Keratinocyte (primary cell): ENCODE measurements around the gene TMA7. TPM values are rescaled to one million over a fixed set of nuclear protein-coding genes. Genes with fewer than 3 reads are reported as not detected.
A peak's percentile ranks its signal among the peaks of the same experiment; 100 is the strongest.

Experiments used
- DNase-seq: peaks from one replicate; pipeline ENCODE4 v3.0.0-alpha.2; 2011; ENCODE audit warnings: low read depth, missing footprints, low spot score
- FAIRE-seq: peaks from 2 replicates; lab custom pipeline; 2011; peaks lifted over from hg19 to GRCh38; lab: Jason Lieb, UNC
- H2AFZ ChIP-seq: 2 replicates; pipeline ENCODE4 v1.6.0; 2012; ENCODE audit warnings: low read length, control low read depth, inconsistent platforms; ENCODE audit not compliant: control insufficient read depth
- H3K27ac ChIP-seq: 2 replicates; pipeline ENCODE4 v1.5.1; 2011; ENCODE audit warnings: low read length; ENCODE audit not compliant: control insufficient read depth, insufficient read depth
- H3K27me3 ChIP-seq: 3 replicates; pipeline ENCODE4 v1.6.0; 2011; ENCODE audit warnings: low read length; ENCODE audit not compliant: control insufficient read depth, insufficient read depth; ENCODE audit errors: extremely low read depth
- H3K36me3 ChIP-seq, 2 experiments: 2 replicates in 1 of 2; 3 replicates in 1 of 2; pipeline ENCODE4 v1.5.1; 2011; ENCODE audit warnings: low read length in 2 of 2, mild to moderate bottlenecking in 1 of 2; ENCODE audit not compliant: control insufficient read depth in 2 of 2, insufficient read depth in 2 of 2; ENCODE audit errors: extremely low read depth in 1 of 2
- H3K4me1 ChIP-seq: 3 replicates; pipeline ENCODE4 v1.5.1; 2011; ENCODE audit warnings: low read length; ENCODE audit not compliant: control insufficient read depth, insufficient read depth; ENCODE audit errors: extremely low read depth
- H3K4me2 ChIP-seq: 3 replicates; pipeline ENCODE4 v1.6.0; 2011; ENCODE audit warnings: low read depth, low read length; ENCODE audit not compliant: control insufficient read depth, insufficient read depth; ENCODE audit errors: extremely low read depth
- H3K4me3 ChIP-seq, 3 experiments: fragments of 200-600 bp in 1 of 3; sonication (generic) in 1 of 3; 2 replicates in 2 of 3; 3 replicates in 1 of 3; pipeline ENCODE4 v1.5.1; 2011 to 2016; ENCODE audit warnings: low read length in 3 of 3, mild to moderate bottlenecking in 3 of 3, control low read depth in 2 of 3, inconsistent platforms in 1 of 3, low read depth in 1 of 3, mixed read lengths in 1 of 3, mixed run types in 1 of 3, moderate library complexity in 1 of 3; ENCODE audit not compliant: control insufficient read depth in 2 of 3, insufficient read depth in 2 of 3; ENCODE audit errors: extremely low read depth in 1 of 3
- H3K79me2 ChIP-seq: 2 replicates; pipeline ENCODE4 v1.6.0; 2012; ENCODE audit warnings: low read length; ENCODE audit not compliant: control insufficient read depth, insufficient read depth
- H3K9ac ChIP-seq: 3 replicates; pipeline ENCODE4 v1.6.0; 2011; ENCODE audit warnings: low read length; ENCODE audit not compliant: control insufficient read depth, insufficient read depth; ENCODE audit errors: extremely low read depth
- H3K9me1 ChIP-seq: 3 replicates; pipeline ENCODE4 v1.6.0; 2011; ENCODE audit warnings: low read length; ENCODE audit not compliant: control insufficient read depth, insufficient read depth; ENCODE audit errors: extremely low read depth
- H3K9me3 ChIP-seq: 2 replicates; pipeline ENCODE4 v1.5.1; 2012; ENCODE audit warnings: low read depth, low read length; ENCODE audit not compliant: control insufficient read depth
- H4K20me1 ChIP-seq: 3 replicates; pipeline ENCODE4 v1.6.0; 2011; ENCODE audit warnings: low read length; ENCODE audit not compliant: control insufficient read depth, insufficient read depth; ENCODE audit errors: extremely low read depth
- CTCF ChIP-seq, 3 experiments: IDR thresholded peaks in 1 of 3; conservative IDR thresholded peaks in 1 of 3; optimal IDR thresholded peaks in 1 of 3; 2 replicates in 2 of 3; 3 replicates in 1 of 3; pipeline versions ENCODE3 to v1.5.1; 2011; ENCODE audit warnings: low read length in 3 of 3, mild to moderate bottlenecking in 3 of 3, moderate library complexity in 2 of 3, control low read depth in 1 of 3, inconsistent platforms in 1 of 3; ENCODE audit not compliant: insufficient read depth in 2 of 3; ENCODE audit errors: extremely low read depth in 1 of 3
- EZH2 ChIP-seq: IDR thresholded peaks from one replicate; pipeline ENCODE4 v1.6.1; 2012; ENCODE audit warnings: inconsistent platforms, mild to moderate bottlenecking, low read length, moderate library complexity
- dilution Hi-C: fragments of 300-500 bp; cut with MboI; formaldehyde crosslinking; loops from one replicate; pipeline ENCODE4 v1.7.0; 2020; ENCODE audit warnings: low sequenced_read_pairs; ENCODE audit not compliant: extremely low pct_ligation_motif_present
- polyA plus RNA-seq, 5 experiments: library from polyadenylated mRNA; depleted of rRNA in 3 of 5; stranded (reverse) in 3 of 5; stranded (forward) in 1 of 5; unstranded in 1 of 5; fragments of >200 nt; gene quantifications; 1 replicate in 1 of 5; 2 replicates in 3 of 5; 3 replicates in 1 of 5; pipeline versions ENCODE4 v1.2.1 to v1.2.3, GENCODE V29; 2011 to 2012; ENCODE audit warnings: missing spikeins in 2 of 5, low read depth in 1 of 5, low replicate concordance in 1 of 5

Gene TMA7
- polyA plus RNA-seq, 1 donor (not counting 4 experiments of a cell fraction or from before 2014, with no cell fraction given): 418 TPM

- H3K4me1 ChIP-seq: peaks cover 19% of the 10 kb centered on the region
- H3K79me2 ChIP-seq: peaks cover 41% of the 10 kb centered on the region
- H2AFZ ChIP-seq: peak overlapping the region; percentile 72
- H3K36me3 ChIP-seq: peaks cover 6 to 12% of the 10 kb centered on the region in 2 experiments
- DNase-seq (no peak), FAIRE-seq (no peak)
- peak overlapping the region; percentile 64 to 95 (median 80) for H3K4me3 ChIP-seq
- H3K27me3 ChIP-seq: no peaks in the 10 kb centered on the region
- peak overlapping the region; percentile 96 for H3K9ac ChIP-seq
- dilution Hi-C loops: no loop called here
- H3K9me3 ChIP-seq: no peaks in the 10 kb centered on the region
- H3K4me2 ChIP-seq: peak overlapping the region; percentile 79
- peak overlapping the region; percentile 96 for H3K27ac ChIP-seq
- no peak for TF ChIP-seq EZH2
- no peak for TF ChIP-seq CTCF (optimal IDR thresholded peaks at IDR 0.05 in 1 of 3, IDR thresholded peaks at IDR 0.05 in 1 of 3, conservative IDR thresholded peaks at IDR 0.05 in 1 of 3; ENCODE audit: extremely low read depth in 1 of 3, insufficient read depth in 2 of 3, low read length in 3 of 3)
- H4K20me1 ChIP-seq: no peaks in the 10 kb centered on the region
- H3K9me1 ChIP-seq: no peaks in the 10 kb centered on the region
These were observed 32.5 kb downstream of the TMA7 start for GRCh38 chr3:48472673-48472922.

- peaks cover 36% of the 10 kb centered on the region for H3K79me2 ChIP-seq
- TF ChIP-seq EZH2 (no peak), CTCF (optimal IDR thresholded peaks at IDR 0.05 in 1 of 3, IDR thresholded peaks at IDR 0.05 in 1 of 3, conservative IDR thresholded peaks at IDR 0.05 in 1 of 3; ENCODE audit: extremely low read depth in 1 of 3, insufficient read depth in 2 of 3, low read length in 3 of 3) (peak in 2 of 3 experiments; percentile 27 to 30)
- peak overlapping the region; percentile 72 for H2AFZ ChIP-seq
- H3K9ac ChIP-seq: peak overlapping the region; percentile 96
- H3K36me3 ChIP-seq: peaks cover 6 to 8% of the 10 kb centered on the region in 2 experiments
- no peaks in the 10 kb centered on the region for H4K20me1 ChIP-seq
- no peaks in the 10 kb centered on the region for H3K9me3 ChIP-seq
- peak overlapping the region; percentile 64 to 95 (median 80) for H3K4me3 ChIP-seq
- peak overlapping the region; percentile 96 for H3K27ac ChIP-seq
- H3K27me3 ChIP-seq: no peaks in the 10 kb centered on the region
- peak; percentile 83 for FAIRE-seq
- dilution Hi-C loops: no loop called here
- H3K4me2 ChIP-seq: peak overlapping the region; percentile 79
- peak; percentile 66 for DNase-seq
- H3K4me1 ChIP-seq: peaks cover 14% of the 10 kb centered on the region
- no peaks in the 10 kb centered on the region for H3K9me1 ChIP-seq
These were observed 33.0 kb downstream of the TMA7 start for GRCh38 chr3:48472923-48473616.
